Activated naive CD4-positive, alpha-beta T cell treated with anti-CD3 and anti-CD28 coated beads for 36 hours (primary cell): ENCODE results near the gene KIF12. TPM values are rescaled to one million over a fixed set of nuclear protein-coding genes. Genes with fewer than 3 reads are reported as not detected.
"Not testable (repeated sequence)": the region's sequence is repeated elsewhere in the genome, so short reads cannot be mapped to it uniquely, and the experiment has no call there.

Experiments used
- CTCF ChIA-PET: fragments of 350-600 bp; sonication (Branson Sonifier 250); formaldehyde crosslinking; loops from one replicate; lab custom pipeline; 2021; ENCODE audit warnings: antibody characterized with exemption; lab: Charles Lee
- DNase-seq: peaks from one replicate; pipeline ENCODE4 v3.0.0-alpha.2; 2020
- H3K27ac Mint-ChIP-seq: one replicate; pipeline ENCODE4 v1.8.0; 2021; ENCODE audit warnings: mild to moderate bottlenecking, mixed read lengths
- H3K27me3 Mint-ChIP-seq: one replicate; pipeline ENCODE4 v1.8.0; 2021; ENCODE audit warnings: low read depth, mixed read lengths
- H3K36me3 Mint-ChIP-seq: one replicate; pipeline ENCODE4 v1.8.0; 2021; ENCODE audit warnings: low read depth, mixed read lengths
- H3K4me1 Mint-ChIP-seq: one replicate; pipeline ENCODE4 v1.8.0; 2021; ENCODE audit warnings: low read depth, mixed read lengths
- H3K4me3 Mint-ChIP-seq: one replicate; pipeline ENCODE4 v1.8.0; 2021; ENCODE audit warnings: mild to moderate bottlenecking, moderate library complexity, mixed read lengths
- H3K9me3 Mint-ChIP-seq: one replicate; pipeline ENCODE4 v1.8.0; 2021; ENCODE audit warnings: mixed read lengths
- intact Hi-C: fragments of 100-400 bp; cut with micrococcal nuclease; formaldehyde crosslinking; loops from one replicate; pipeline ENCODE4 v1.15.1; 2023
- total RNA-seq, 2 experiments: library from RNA; stranded (reverse); gene quantifications; one replicate each; pipeline ENCODE4 v1.2.3, GENCODE V29; 2021

The KIF12 gene
- total RNA-seq, 2 experiments from 2014 or later: not detected

DNA sequence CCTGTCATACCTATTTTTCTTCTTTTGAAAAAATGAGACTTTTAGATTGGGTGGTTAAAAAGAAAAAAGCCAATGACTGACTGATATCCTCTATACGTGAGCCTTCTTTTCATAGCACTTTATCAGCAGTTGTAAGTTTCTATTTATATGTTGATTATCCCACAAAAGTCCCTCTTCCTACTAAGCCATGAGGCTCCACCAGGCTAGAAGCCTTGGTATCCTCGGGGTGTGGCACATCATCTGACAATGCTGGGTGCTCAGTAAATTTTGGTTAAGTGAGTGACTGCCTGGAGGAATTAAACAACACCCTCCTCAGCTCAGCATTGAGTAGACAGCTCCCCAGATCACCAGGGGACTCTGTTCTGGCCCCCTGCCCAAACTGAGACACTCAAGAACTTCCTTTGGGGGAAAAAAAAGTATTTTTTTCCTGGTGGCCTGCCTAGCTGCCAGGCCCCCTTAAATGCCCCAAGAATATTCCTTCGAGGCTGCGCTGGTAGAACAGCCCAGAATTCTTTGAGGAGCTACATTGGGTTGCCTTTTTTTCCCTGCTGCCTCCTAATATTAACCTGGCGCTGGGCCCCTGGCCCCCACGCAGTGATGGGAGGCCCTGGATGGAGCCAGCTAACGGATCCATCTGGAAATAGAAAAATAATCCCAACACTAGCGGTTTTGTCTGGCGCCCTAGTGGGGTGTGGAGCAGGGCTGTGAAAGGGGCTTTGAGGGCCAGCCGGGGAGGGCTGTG lies 32.9 kb upstream of the KIF12 start:
- H3K9me3 Mint-ChIP-seq: peaks cover 9% of the 10 kb centered on the region
- H3K4me1 Mint-ChIP-seq: no peaks in the 10 kb centered on the region
- DNase-seq: no peak
- H3K27me3 Mint-ChIP-seq: peaks cover 2% of the 10 kb centered on the region
- CTCF ChIA-PET: interaction anchor here (1.2 kb wide), 1 partner anchor 160 kb away, joined by 6 read pairs; no protein-coding TSS in a partner anchor
- no peak overlapping the region for H3K4me3 Mint-ChIP-seq
- H3K27ac Mint-ChIP-seq: no peak overlapping the region
- intact Hi-C loops: no loop called here
- no peaks in the 10 kb centered on the region for H3K36me3 Mint-ChIP-seq

GRCh38 chr9:114130624-114131277 lies 31.7 kb upstream of the KIF12 start:
- no peak overlapping the region for H3K4me3 Mint-ChIP-seq
- intact Hi-C loops: no loop called here
- no peak overlapping the region for H3K27ac Mint-ChIP-seq
- CTCF ChIA-PET: no interaction called here
- peaks cover 2% of the 10 kb centered on the region for H3K27me3 Mint-ChIP-seq
- no peaks in the 10 kb centered on the region for H3K4me1 Mint-ChIP-seq
- peaks cover 9% of the 10 kb centered on the region for H3K9me3 Mint-ChIP-seq
- H3K36me3 Mint-ChIP-seq: no peaks in the 10 kb centered on the region
- DNase-seq: no peak

- Mint-ChIP-seq H3K27ac (no peak overlapping the region), H3K36me3 (no peaks in the 10 kb centered on the region), H3K4me3 (no peak overlapping the region), H3K27me3 (peaks cover 2% of the 10 kb centered on the region), H3K9me3 (peaks cover 9% of the 10 kb centered on the region), H3K4me1 (no peaks in the 10 kb centered on the region)
- CTCF ChIA-PET: interaction anchor here (1.1 kb wide), 1 partner anchor 25 kb away, joined by 3 read pairs; the partner anchor contains the start of gene COL27A1
- no peak for DNase-seq
- intact Hi-C loops: no loop called here
Observed at GRCh38 chr9:114130141-114130540, 31.0 kb upstream of the KIF12 start.

GRCh38 chr9:114128759-114129158 lies 29.7 kb upstream of the KIF12 start:
- intact Hi-C loops, H3K4me3 Mint-ChIP-seq, H3K27me3 Mint-ChIP-seq, DNase-seq, H3K27ac Mint-ChIP-seq, H3K36me3 Mint-ChIP-seq, H3K9me3 Mint-ChIP-seq, H3K4me1 Mint-ChIP-seq: not testable (repeated sequence)
- CTCF ChIA-PET: interaction anchor here (1.1 kb wide), 1 partner anchor 162 kb away, joined by 3 read pairs; no protein-coding TSS in a partner anchor

- Mint-ChIP-seq H3K27ac (no peak overlapping the region), H3K36me3 (no peaks in the 10 kb centered on the region), H3K4me3 (no peak overlapping the region), H3K9me3 (peaks cover 9% of the 10 kb centered on the region), H3K27me3 (peaks cover 2% of the 10 kb centered on the region), H3K4me1 (no peaks in the 10 kb centered on the region)
- CTCF ChIA-PET: no interaction called here
- intact Hi-C loops: no loop called here
- DNase-seq: no peak
Observed at GRCh38 chr9:114126247-114127060, 27.4 kb upstream of the KIF12 start.

- no peak overlapping the region for H3K27ac Mint-ChIP-seq
- CTCF ChIA-PET: no interaction called here
- no peak overlapping the region for H3K4me3 Mint-ChIP-seq
- intact Hi-C loops: no loop called here
- no peak for DNase-seq
- H3K4me1 Mint-ChIP-seq: no peaks in the 10 kb centered on the region
- H3K36me3 Mint-ChIP-seq: no peaks in the 10 kb centered on the region
- peaks cover 2% of the 10 kb centered on the region for H3K27me3 Mint-ChIP-seq
- peaks cover 9% of the 10 kb centered on the region for H3K9me3 Mint-ChIP-seq
Observed at GRCh38 chr9:114125476-114126013, 26.5 kb upstream of the KIF12 start.

DNA sequence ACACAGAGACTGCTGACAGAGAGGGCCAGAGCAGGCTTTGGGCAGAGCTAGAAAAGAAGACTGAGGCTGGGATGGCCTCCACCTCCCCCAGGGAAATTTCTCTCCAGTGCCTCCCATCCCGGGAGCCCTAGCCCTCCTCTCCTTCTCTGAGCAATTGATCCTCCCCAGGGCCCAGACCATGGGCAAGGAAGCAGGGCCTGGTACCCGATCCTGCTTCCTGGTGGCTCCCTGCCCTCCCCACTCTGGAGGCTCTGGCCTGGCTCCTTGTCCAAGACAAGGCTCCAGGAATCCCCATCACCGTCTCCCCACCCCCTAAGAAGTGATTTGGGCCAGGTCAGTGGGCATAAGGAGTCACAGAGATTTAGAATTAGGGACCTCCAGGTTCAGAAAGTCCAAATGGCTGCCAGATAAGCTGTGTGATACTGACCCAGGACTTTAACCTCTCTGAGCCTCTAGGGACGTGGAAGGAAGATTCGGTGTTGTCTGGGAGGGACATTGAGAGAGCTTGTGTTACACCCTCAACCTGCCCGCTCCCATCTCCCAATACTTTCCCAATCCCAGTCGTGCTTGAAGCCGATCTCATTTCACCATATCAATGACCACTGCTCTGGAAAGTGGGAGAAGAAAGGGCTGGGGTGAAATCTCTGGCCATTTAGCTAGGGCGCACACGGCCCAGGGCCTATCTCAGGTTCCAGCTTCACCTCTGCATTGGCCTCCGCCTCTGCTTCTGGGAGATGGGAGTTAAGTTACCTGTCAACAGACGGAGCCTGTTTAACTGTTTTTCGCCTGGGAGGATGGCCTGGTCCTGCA lies 25.8 kb upstream of the KIF12 start:
- intact Hi-C loops: no loop called here
- Mint-ChIP-seq H3K9me3 (peaks cover 9% of the 10 kb centered on the region), H3K36me3 (no peaks in the 10 kb centered on the region), H3K4me1 (no peaks in the 10 kb centered on the region), H3K27me3 (peaks cover 2% of the 10 kb centered on the region), H3K4me3 (no peak overlapping the region), H3K27ac (no peak overlapping the region)
- DNase-seq: no peak
- CTCF ChIA-PET: no interaction called here

DNA sequence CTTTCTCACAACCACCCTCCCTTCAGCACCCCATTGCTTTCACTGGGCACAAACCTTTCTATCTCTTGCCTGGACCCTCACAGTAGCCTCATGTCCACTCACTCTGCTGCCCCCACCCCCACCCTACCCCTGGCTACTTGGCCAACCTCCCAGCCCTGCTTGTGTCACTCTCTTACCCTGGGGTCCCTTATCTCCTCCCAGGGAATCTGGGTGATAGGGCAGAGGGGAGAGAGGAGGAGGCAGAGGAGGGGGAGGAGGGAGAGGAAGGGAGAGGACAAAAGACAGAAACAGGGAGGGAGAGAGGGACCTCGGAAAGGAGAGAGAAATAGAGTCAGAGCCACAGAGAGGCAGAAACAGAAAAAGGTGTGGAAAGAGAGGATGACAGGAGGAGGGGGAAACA lies 25.0 kb upstream of the KIF12 start:
- H3K4me3 Mint-ChIP-seq: no peak overlapping the region
- no peak overlapping the region for H3K27ac Mint-ChIP-seq
- CTCF ChIA-PET: no interaction called here
- no peaks in the 10 kb centered on the region for H3K36me3 Mint-ChIP-seq
- no peaks in the 10 kb centered on the region for H3K4me1 Mint-ChIP-seq
- H3K27me3 Mint-ChIP-seq: peaks cover 2% of the 10 kb centered on the region
- intact Hi-C loops: no loop called here
- peaks cover 9% of the 10 kb centered on the region for H3K9me3 Mint-ChIP-seq
- no peak for DNase-seq

DNA sequence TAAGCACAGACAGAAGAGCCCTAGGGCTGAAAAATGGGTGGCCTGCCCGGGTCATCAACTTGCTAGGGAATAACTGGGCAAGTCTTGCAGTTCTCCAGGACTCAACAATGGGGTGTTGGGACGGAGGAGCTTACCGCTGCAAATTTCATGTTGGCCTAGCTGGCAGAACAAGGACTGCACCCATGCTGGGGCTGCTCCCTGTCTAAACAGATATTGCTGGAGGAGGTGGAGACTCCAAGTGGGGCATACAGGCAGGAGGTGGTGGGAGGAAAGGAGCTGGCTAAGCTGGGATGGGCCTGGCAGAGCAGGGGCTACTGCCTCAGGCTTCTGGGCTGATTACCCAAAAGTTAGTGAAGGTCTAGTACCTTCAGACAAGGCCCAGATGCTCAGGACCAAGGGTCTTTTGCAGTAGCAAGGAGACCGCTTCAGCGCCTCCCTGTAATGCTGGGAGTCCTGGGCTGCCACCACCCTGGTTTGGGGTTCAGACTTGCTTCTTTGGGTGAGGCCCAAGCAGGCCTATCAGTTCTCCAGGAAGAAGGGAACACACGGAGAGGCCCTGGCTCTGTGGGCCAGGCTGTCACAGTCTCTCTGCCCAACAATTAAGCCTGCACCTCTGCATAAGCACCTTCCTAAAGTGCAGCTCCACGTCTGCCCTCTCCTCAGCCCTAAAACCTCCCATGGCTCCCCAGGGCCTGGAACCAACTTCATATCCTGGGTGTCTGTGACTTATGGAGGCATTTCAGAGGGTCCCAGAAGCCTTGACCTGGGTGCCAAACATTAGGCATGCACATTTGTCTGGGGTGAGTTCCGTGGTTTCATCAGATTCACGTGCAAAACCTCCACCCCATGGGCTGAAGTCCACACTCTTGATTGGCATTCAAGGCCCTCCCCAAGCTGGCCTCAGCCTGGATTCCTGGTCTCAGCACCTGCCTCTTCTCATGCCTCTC lies 24.2 kb upstream of the KIF12 start:
- intact Hi-C loops: no loop called here
- peaks cover 9% of the 10 kb centered on the region for H3K9me3 Mint-ChIP-seq

GRCh38 chr9:114122136-114123027 lies 23.3 kb upstream of the KIF12 start:
- H3K27me3 Mint-ChIP-seq: peaks cover 2% of the 10 kb centered on the region
- intact Hi-C loops: no loop called here
- no peak overlapping the region for H3K4me3 Mint-ChIP-seq
- no peaks in the 10 kb centered on the region for H3K4me1 Mint-ChIP-seq
- no peak for DNase-seq
- H3K27ac Mint-ChIP-seq: no peak overlapping the region
- CTCF ChIA-PET: interaction anchor here (0.6 kb wide), 1 partner anchor 983 kb away, joined by 3 read pairs; no protein-coding TSS in a partner anchor
- H3K9me3 Mint-ChIP-seq: peaks cover 3% of the 10 kb centered on the region
- no peaks in the 10 kb centered on the region for H3K36me3 Mint-ChIP-seq

More for the DNA sequence above, 24.2 kb upstream of the KIF12 start:
- Mint-ChIP-seq H3K4me3 (no peak overlapping the region), H3K36me3 (no peaks in the 10 kb centered on the region), H3K27ac (no peak overlapping the region), H3K4me1 (no peaks in the 10 kb centered on the region), H3K27me3 (peaks cover 2% of the 10 kb centered on the region)
- CTCF ChIA-PET: interaction anchor here (0.6 kb wide), 1 partner anchor 984 kb away, joined by 3 read pairs; no protein-coding TSS in a partner anchor
- no peak for DNase-seq
